C1 segment of cervical spinal cord (tissue), 14 donors: ENCODE data around the gene CYP4F12.

Experiments used
- DNase-seq, 14 donors: peaks; one replicate each; lab custom pipeline; 2025; lab: John Stamatoyannopoulos, UW

The CYP4F12 gene

GRCh38 chr19:15714638-15715037 is 41.8 kb downstream of the CYP4F12 start:
- no peak for DNase-seq

GRCh38 chr19:15715642-15716041 is 42.8 kb downstream of the CYP4F12 start:
- DNase-seq, result no peak

DNA sequence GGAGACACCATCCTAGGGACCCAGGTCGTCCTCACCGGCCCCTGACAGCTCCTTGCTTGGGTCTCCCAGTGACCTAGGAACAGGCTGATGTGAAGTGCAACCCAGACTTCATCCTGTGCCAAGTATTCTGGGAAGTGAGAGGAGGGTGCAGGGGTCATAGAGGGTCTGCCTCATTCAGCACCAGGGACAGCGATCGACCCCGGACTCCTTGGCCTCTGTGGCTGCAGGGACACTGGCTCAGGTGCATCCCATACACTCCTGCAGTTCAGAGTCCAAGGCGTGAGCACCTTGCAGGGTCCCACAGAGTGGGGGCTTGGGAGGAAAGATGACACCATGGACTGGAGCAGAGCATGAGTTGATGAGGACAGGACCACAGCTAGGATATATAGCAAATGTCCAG is 44.9 kb downstream of the CYP4F12 start:
- DNase-seq, result no peak

DNA sequence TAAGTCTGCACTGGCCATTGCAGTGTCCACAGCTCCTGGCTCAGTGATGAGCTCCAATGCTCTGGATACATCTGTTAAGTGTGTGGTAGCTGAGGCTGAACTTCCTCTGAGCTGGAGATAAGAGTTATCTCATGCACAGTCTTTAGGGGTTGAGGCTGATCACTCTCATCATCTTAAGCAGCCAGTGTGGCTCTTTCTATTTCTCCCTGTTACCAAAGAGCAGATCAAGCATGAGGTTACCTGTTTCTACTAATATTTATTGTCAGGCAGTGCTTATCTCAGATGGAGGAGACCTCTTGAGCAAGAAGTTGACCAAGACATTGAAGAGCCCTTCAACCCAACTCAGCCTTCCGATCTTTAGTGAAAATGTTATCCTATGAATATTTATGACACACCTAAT is 48.4 kb downstream of the CYP4F12 start:
- no peak for DNase-seq

DNA sequence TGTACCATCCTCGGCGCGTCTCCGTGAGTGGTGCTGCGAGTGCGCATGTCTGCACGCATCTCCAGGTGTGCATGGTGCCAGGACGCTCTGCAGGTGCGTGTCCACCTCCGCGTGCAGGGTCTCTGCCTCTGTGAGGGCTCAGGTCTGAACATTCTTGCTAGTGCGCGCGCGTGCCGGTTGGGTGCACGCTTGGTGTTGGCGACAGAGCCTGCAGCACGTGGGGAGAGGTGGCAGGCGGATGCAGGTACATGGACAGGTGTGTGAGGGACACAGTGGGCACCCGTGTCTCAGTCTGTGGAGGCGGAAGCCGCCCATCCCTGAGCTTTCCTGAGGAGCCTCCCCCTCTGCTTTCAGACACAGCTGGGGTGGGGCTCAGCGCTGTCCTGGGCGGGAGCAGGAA is 50.1 kb downstream of the CYP4F12 start:
- no peak for DNase-seq

- DNase-seq, result no peak
Observed at GRCh38 chr19:15727724-15728123, 54.8 kb downstream of the CYP4F12 start, which contains the start of gene OR10H2. Gene OR10H2, plus strand, starts transcription at chr19:15728024. Its CDS starts 20 bp downstream, at chr19:15728044.

- no peak for DNase-seq
Observed at GRCh38 chr19:15730538-15730937, 57.7 kb downstream of the CYP4F12 start.

DNA sequence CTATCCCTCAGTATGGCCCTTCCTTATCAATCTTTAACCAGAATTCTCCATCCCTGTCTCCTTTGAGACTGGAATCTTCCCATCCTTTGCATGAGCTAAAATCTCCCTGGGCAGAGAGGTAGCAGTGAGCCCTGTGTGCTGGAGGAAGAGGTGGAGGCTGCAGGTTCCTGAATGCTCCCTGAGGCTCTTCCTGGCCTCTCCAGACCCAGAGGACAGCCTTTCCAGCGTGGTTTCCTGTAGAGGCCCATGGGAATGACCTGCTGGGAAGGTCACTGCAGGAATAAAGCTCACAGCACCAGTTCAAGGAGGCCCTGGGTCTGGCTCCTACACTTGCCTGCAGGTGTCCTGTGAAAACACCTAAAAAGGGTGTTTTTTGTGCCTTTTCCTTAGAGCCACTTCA is 59.5 kb downstream of the CYP4F12 start:
- DNase-seq, result no peak

DNA sequence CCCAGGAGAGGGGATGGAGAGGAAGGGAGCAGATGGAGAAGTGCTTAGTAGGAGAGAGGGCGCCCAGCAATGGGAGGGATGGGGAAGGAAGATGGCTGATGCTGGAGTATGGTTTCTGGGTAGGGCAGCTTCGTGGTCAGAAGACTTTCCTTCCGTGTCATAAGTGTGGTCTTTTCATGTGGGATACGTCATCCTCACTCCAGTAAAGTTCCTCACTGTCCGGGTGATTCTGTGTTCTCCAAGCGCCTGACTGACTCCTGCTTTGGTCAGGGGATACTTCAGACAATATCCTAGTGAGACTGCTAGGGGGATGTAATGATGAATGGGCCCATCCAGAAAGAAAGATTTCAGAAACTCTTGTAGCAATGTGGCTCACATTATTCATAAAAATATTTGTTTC is 61.0 kb downstream of the CYP4F12 start:
- DNase-seq, result no peak

- no peak for DNase-seq
Observed at GRCh38 chr19:15737722-15738121, 64.8 kb downstream of the CYP4F12 start, which contains the start of gene OR10H3. Gene OR10H3, plus strand, starts transcription at chr19:15737985. Its CDS starts 3,408 bp downstream, at chr19:15741393.

DNA sequence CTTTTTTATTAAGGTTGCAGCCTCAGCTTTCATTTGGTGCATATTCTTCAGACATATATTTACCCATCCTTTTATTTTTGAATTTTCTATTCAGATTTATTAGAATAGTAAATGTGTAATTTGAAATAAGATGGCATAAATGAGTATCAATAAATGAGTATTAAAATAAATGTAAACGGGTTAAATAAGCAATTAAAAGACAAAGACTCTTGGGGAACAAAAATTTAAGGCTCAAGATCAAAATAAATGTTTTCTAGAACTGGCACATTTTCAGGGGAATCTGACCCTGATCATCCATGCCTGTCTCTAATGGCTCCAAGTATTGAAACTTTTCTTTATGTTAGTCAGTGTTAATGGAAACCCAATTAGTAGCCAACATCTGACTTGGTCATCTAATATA is 67.9 kb downstream of the CYP4F12 start:
- no peak for DNase-seq
